Kasumi-1 (cell line): ENCODE measurements around the gene SASH1.
"Not testable (repeated sequence)": the region's sequence is repeated elsewhere in the genome, so short reads cannot be mapped to it uniquely, and the experiment has no call there.

ENCODE experiments used
- DNase-seq, 2 experiments: peaks; one replicate each; lab custom pipeline; 2025; lab: John Stamatoyannopoulos, UW

SASH1 gene

GRCh38 chr6:148329596-148330381, 12.8 kb upstream of the SASH1 start:
- DNase-seq = no peak

- no peak for DNase-seq
These were observed 10.6 kb upstream of the SASH1 start for GRCh38 chr6:148332088-148332487.

GRCh38 chr6:148336901-148337300, 5.7 kb upstream of the SASH1 start:
- no peak for DNase-seq

- DNase-seq = no peak
These were observed 2.9 kb upstream of the SASH1 start for GRCh38 chr6:148339766-148340165.

- no peak for DNase-seq
These were observed 1.9 kb upstream of the SASH1 start for GRCh38 chr6:148340586-148341297.

- no peak for DNase-seq
These were observed 613 bp upstream of the SASH1 start for GRCh38 chr6:148342100-148342349.

GRCh38 chr6:148343047-148343782, 577 bp downstream of the SASH1 start:
- DNase-seq = no peak

- no peak for DNase-seq
These were observed 2.5 kb downstream of the SASH1 start for GRCh38 chr6:148345176-148345575.

GRCh38 chr6:148345578-148345977, 2.9 kb downstream of the SASH1 start:
- DNase-seq = no peak

- no peak for DNase-seq
These were observed 4.2 kb downstream of the SASH1 start for GRCh38 chr6:148346681-148347440.

GRCh38 chr6:148347441-148348054, 4.9 kb downstream of the SASH1 start:
- DNase-seq = no peak

GRCh38 chr6:148348335-148348734, 5.7 kb downstream of the SASH1 start:
- no peak for DNase-seq

- DNase-seq = no peak
These were observed 6.1 kb downstream of the SASH1 start for GRCh38 chr6:148348778-148349177.

- DNase-seq = no peak
These were observed 6.8 kb downstream of the SASH1 start for GRCh38 chr6:148349466-148349865.

GRCh38 chr6:148351309-148351708, 8.7 kb downstream of the SASH1 start:
- DNase-seq = no peak

GRCh38 chr6:148352421-148352820, 9.8 kb downstream of the SASH1 start:
- not testable (repeated sequence) for DNase-seq

GRCh38 chr6:148358196-148358785, 15.7 kb downstream of the SASH1 start:
- no peak for DNase-seq

- no peak for DNase-seq
These were observed 16.6 kb downstream of the SASH1 start for GRCh38 chr6:148359228-148359627.

GRCh38 chr6:148364056-148364824, 21.6 kb downstream of the SASH1 start:
- DNase-seq = peak; percentile 19 to 70

- no peak for DNase-seq
These were observed 22.4 kb downstream of the SASH1 start for GRCh38 chr6:148365041-148365440.
